HG03354 (cell line): ENCODE results near the gene PAX6.
A peak's percentile ranks its signal among the peaks of the same experiment; 100 is the strongest.

ENCODE experiments used
- ATAC-seq: cut with Tn5 transposase; IDR thresholded peaks from one replicate; pipeline ENCODE4 v1.9.1; 2021; ENCODE audit warnings: mild to moderate bottlenecking; ENCODE audit not compliant: unreplicated experiment, poor library complexity, severe bottlenecking

Gene PAX6

DNA sequence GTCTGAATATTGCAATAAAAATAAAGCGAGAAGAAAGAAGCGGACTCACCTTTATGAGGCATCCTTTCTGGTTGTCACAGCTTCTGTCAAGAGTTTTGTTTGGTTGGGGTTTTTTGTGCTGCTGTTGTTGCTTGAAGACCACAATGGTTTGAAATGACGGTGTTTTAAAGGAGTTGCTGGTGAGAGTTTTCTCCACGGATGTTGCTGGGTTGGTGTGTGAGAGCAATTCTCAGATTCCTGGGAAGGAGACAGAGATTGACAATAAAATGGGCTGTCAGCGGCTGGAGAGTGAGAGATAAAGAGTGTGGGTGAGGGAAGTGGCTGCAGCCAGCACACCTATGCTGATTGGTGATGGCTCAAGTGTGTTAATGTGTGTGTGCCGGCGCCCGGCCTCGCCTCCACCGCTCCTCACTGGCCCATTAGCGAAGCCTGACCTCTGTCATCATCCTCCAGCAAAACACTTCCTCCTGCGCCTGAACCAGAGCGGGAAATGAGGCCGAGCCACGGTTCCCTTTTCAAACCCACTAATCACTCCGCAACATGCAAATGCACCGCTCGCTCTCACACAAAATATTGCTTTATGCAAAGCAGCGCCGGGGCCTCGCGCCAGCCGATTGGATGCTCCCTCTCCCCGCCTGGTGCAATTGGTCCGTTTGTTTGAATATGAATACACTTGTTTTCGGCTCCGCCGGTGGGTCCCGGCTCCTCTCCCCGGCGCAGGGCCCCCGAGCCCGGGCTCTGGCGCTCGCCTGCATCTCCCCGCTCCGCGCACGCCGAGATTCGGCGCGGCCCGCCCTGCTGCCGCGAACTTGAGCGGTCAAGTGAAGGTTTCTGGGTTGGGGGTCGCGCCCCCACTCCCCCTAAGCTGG is at the start of gene PAX6:
TSS of gene PAX6 (minus strand) at position 544 of the 869 bp plus-strand sequence. CDS start 4,911 bp downstream, outside the sequence.
- peak; percentile 71 for ATAC-seq

GRCh38 chr11:31860391-31860790 is 49.3 kb upstream of the PAX6 start:
- ATAC-seq: no peak

- no peak for ATAC-seq
Measured at GRCh38 chr11:31856248-31856647, 45.1 kb upstream of the PAX6 start.

DNA sequence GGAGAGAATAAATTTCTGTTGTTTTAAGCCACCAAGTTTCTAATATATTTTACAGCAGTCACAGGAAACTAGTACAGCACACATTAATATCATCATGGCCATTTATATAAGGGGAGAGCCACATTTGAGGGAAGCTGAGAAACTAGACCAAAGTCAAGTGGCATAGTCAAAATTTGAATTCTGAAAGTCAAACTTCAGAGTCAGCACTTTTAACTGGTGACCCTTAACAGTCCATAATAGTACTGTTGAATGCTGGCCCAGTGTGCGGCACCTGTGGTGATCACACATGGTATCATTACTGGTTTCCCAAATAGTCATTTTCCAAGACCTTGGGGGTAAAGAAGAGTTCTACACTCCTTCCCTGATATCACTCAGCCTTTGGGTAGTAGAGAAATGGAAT is 44.3 kb upstream of the PAX6 start:
- no peak for ATAC-seq

DNA sequence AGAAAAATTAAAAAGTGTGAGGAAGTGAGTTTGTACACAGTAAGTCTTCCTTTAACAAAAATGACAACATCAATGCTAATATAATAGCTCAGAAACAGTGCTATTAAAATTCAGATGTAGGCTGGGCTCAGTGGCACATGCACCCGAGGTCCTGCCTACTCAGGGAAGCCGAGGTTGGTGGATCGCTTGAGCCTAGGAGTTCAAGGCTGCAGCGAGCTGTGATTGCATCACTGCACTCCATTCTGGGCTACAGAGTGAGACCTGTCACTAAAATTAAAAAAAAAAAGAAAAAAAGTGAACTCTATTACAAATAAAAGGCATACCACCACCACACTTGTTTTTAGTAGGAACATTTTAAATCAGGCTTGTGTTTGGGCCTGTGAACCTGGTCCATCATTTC is 39.2 kb upstream of the PAX6 start:
- ATAC-seq: no peak

- ATAC-seq: no peak
Measured at GRCh38 chr11:31847761-31848160, 36.6 kb upstream of the PAX6 start.

DNA sequence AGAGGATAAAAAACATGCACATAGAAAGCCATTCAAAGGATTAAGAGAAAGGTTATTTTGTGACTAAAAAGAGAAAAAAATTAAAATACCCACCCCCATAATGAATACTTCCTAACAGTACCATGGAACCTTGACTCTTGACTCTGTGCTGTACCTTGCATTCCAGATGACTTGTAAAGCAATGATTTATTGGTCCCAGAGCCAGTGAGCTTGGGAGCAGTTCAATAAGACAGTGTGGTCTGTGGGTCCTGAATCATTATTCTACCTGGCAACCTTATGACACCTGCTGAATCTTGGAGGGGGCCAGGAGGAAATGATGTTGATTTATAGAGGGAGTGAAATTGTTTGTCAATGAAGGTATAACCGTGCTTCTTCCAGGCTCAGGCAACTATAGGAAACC is 34.2 kb upstream of the PAX6 start:
- no peak for ATAC-seq

- no peak for ATAC-seq
Measured at GRCh38 chr11:31844351-31844750, 33.2 kb upstream of the PAX6 start.

- no peak for ATAC-seq
Measured at GRCh38 chr11:31841435-31841834, 30.3 kb upstream of the PAX6 start.

- ATAC-seq: no peak
Measured at GRCh38 chr11:31834237-31834636, 23.1 kb upstream of the PAX6 start.

GRCh38 chr11:31830406-31830805 is 19.3 kb upstream of the PAX6 start:
- ATAC-seq: no peak

- ATAC-seq: no peak
Measured at GRCh38 chr11:31828217-31828616, 17.1 kb upstream of the PAX6 start.

- no peak for ATAC-seq
Measured at GRCh38 chr11:31827455-31828206, 16.5 kb upstream of the PAX6 start.

DNA sequence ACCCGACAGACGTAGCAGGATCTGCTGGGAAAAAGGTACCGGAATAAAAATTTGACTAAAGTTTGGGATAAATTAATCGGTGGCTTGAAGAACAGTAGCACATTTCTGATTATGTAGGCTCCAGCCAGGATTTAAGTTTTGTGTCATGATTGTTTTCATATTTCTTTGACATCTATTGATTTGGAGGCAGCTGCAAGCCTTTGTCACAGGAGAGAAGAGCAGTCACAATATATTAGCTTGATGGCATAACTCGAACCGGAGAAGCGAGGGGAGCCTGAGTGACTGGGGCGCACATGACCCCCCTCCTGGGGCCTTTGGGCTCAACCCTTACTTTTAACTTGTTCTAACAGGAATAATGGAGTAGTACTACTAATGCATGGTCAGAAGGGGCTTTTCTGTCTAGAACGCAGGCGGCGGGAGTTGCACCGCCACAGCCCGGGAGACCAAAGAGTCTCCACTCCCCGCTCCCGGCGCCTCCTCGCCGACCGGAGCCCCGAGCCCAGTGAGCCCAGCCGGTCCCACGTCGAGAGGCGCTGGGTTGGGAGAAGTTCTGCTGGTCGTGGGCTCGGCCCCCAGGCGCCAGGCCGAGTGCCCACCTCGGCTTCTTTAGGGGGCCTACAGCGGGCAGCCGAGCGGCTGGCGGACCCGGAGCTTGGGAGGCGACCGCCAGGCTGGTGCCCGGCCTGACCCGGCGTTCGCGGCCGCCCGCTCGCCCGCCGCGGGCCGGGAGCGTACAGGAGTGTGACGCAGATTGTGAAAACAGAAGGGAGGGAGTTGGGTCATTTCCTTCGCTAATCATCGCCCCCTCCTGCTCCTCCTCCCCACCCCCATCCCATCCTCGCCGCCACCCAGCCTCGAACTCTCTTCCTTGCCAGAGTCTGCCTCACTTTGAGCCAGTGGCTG is 15.7 kb upstream of the PAX6 start:
- ATAC-seq: no peak

GRCh38 chr11:31825838-31826484 is 14.8 kb upstream of the PAX6 start:
- no peak for ATAC-seq

GRCh38 chr11:31824879-31825837 is 14.0 kb upstream of the PAX6 start:
- no peak for ATAC-seq

DNA sequence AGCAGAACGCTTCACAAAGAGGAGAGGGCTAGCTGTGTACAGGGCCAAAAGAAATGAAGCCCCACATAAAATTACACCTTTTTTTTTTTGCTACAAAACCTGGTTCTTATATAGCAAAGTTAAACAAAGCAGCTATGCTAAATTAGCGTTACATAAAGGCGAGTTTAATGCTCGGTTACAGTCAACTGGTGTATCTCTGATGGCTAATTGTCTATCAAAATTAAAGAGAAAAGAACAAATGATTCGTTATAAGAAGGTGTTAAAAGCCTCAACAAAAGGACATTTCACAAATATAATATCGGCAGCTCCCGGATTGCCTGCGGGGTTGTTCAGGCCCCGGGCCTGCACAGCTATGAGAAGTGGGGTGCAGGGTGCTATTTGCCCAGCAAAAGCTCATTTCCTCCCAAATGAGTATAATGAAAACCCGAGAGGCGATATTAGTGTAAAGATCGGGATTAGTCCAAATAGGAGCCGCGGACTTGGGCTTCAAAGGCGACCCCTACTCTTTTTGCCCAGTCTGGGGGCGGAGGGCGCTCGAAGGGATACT is 13.3 kb upstream of the PAX6 start:
- ATAC-seq: no peak

DNA sequence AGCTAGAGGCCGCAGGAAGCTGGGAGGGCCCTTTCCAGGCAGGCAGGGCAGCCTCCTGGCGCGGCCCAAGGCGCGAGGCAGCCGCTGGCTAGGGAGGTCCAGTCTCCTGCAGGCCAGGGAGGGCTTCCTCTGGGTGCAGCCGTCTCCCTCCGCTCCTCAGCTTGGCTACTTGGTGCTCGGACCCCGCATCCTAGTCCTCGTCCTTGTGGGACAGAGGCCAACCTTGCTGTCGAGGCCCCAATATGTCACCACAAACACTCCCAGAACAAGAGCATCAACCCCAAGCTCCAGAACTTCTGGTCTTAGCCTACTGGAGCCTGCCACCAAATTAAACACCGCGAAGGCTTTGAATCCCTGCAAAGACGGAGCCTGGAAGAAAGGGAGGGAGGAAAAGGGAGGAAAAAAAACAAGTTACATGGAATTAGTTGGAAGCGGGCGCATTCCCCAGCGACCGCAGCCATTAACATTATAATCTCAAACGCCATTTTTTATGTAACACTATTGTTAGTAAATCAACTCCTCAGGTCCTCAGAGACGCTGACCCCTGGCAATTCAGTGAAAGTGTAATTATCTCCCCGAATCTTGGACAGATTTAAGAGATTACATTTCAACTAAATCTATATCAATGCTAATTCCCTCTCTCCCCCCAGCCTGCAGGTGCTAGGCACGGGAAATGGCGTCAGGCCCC is 12.7 kb upstream of the PAX6 start:
- no peak for ATAC-seq
